ENCODE results near the gene FSD1. TPM values are rescaled to one million over a fixed set of nuclear protein-coding genes. Genes with fewer than 3 reads are reported as not detected.

The FSD1 gene
- total RNA-seq, 2 experiments from 2014 or later, result 19.8 to 23.2 TPM

DNA sequence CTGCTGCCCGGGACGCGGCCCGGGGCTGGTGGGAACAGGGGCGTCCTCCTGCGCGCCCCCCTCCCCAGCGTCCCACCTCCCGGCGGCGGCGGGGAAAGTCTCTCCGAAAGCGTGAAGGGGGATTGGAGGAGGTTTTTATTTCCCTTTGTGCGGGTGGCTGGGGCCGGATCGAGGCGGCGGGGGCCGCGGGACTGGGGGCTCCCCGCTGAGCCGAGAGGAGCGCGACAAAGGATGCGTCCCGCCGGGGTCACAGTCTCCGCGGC is 25.2 kb upstream of the FSD1 start:
- no peak for TF ChIP-seq CTCF (conservative IDR thresholded peaks at IDR 0.05; ENCODE audit: low read length)
- TF ChIP-seq EZH2phosphoT487 (IDR thresholded peaks at IDR 0.05; ENCODE audit: borderline replicate concordance, low read depth, low read length), result no peak
- no peak overlapping the region for H3K4me3 ChIP-seq (ENCODE audit: low read depth, low read length, poor library complexity, severe bottlenecking)
- H3K79me2 ChIP-seq (ENCODE audit: insufficient read depth, low read depth, low read length), result no peaks in the 10 kb centered on the region
- H4K20me1 ChIP-seq (ENCODE audit: insufficient read depth, low read length), result no peaks in the 10 kb centered on the region
- intact Hi-C loops (cut with micrococcal nuclease; ENCODE audit: unreplicated experiment), result no loop called here
- no peaks in the 10 kb centered on the region for H3K9me3 ChIP-seq (ENCODE audit: low read length)
- no peak overlapping the region for H3K27ac ChIP-seq (ENCODE audit: low read depth, low read length, poor library complexity, severe bottlenecking)
- no peaks in the 10 kb centered on the region for H3K4me1 ChIP-seq (ENCODE audit: insufficient read depth, low read length, poor library complexity, severe bottlenecking)
- ChIA-PET CTCF (ENCODE audit: unreplicated experiment) (no interaction called here), POLR2A (no interaction called here)
- no peak overlapping the region for H2AFZ ChIP-seq (ENCODE audit: low read length)
- DNase-seq (ENCODE audit: low spot score), result no peak
- no peak overlapping the region for H3K4me2 ChIP-seq (ENCODE audit: low read length)
- BruUV-seq (replicated peaks), result no TSS peak
- H3K9me2 ChIP-seq (ENCODE audit: insufficient read depth, low read length), result no peaks in the 10 kb centered on the region
- no peaks in the 10 kb centered on the region for H3K36me3 ChIP-seq (ENCODE audit: insufficient read depth, low read length)

- no peak overlapping the region for H3K4me2 ChIP-seq (ENCODE audit: low read length)
- no peaks in the 10 kb centered on the region for H4K20me1 ChIP-seq (ENCODE audit: insufficient read depth, low read length)
- H3K4me3 ChIP-seq (ENCODE audit: low read depth, low read length, poor library complexity, severe bottlenecking), result no peak overlapping the region
- H3K9me3 ChIP-seq (ENCODE audit: low read length), result no peaks in the 10 kb centered on the region
- ChIA-PET CTCF (ENCODE audit: unreplicated experiment) (no interaction called here), POLR2A (no interaction called here)
- no peak overlapping the region for H2AFZ ChIP-seq (ENCODE audit: low read length)
- H3K79me2 ChIP-seq (ENCODE audit: insufficient read depth, low read depth, low read length), result no peaks in the 10 kb centered on the region
- H3K36me3 ChIP-seq (ENCODE audit: insufficient read depth, low read length), result no peaks in the 10 kb centered on the region
- intact Hi-C loops (cut with micrococcal nuclease; ENCODE audit: unreplicated experiment), result no loop called here
- H3K27ac ChIP-seq (ENCODE audit: low read depth, low read length, poor library complexity, severe bottlenecking), result no peak overlapping the region
- no peak for DNase-seq (ENCODE audit: low spot score)
- no peaks in the 10 kb centered on the region for H3K4me1 ChIP-seq (ENCODE audit: insufficient read depth, low read length, poor library complexity, severe bottlenecking)
- H3K9me2 ChIP-seq (ENCODE audit: insufficient read depth, low read length), result no peaks in the 10 kb centered on the region
- no peak for TF ChIP-seq CTCF (conservative IDR thresholded peaks at IDR 0.05; ENCODE audit: low read length)
- no peak for TF ChIP-seq EZH2phosphoT487 (IDR thresholded peaks at IDR 0.05; ENCODE audit: borderline replicate concordance, low read depth, low read length)
- no TSS peak for BruUV-seq (replicated peaks)
Observed at GRCh38 chr19:4279530-4280422, 24.6 kb upstream of the FSD1 start.

GRCh38 chr19:4284176-4284958 is 20.0 kb upstream of the FSD1 start:
- Histone ChIP-seq H2AFZ (ENCODE audit: low read length) (no peak overlapping the region), H3K36me3 (ENCODE audit: insufficient read depth, low read length) (no peaks in the 10 kb centered on the region), H3K27ac (ENCODE audit: low read depth, low read length, poor library complexity, severe bottlenecking) (no peak overlapping the region), H3K9me3 (ENCODE audit: low read length) (no peaks in the 10 kb centered on the region), H4K20me1 (ENCODE audit: insufficient read depth, low read length) (no peaks in the 10 kb centered on the region), H3K4me1 (ENCODE audit: insufficient read depth, low read length, poor library complexity, severe bottlenecking) (no peaks in the 10 kb centered on the region), H3K9me2 (ENCODE audit: insufficient read depth, low read length) (no peaks in the 10 kb centered on the region), H3K4me2 (ENCODE audit: low read length) (no peak overlapping the region), H3K4me3 (ENCODE audit: low read depth, low read length, poor library complexity, severe bottlenecking) (no peak overlapping the region), H3K79me2 (ENCODE audit: insufficient read depth, low read depth, low read length) (no peaks in the 10 kb centered on the region)
- intact Hi-C loops (cut with micrococcal nuclease; ENCODE audit: unreplicated experiment), result no loop called here
- DNase-seq (ENCODE audit: low spot score), result peak; percentile 64
- no peak for TF ChIP-seq CTCF (conservative IDR thresholded peaks at IDR 0.05; ENCODE audit: low read length)
- no peak for TF ChIP-seq EZH2phosphoT487 (IDR thresholded peaks at IDR 0.05; ENCODE audit: borderline replicate concordance, low read depth, low read length)
- POLR2A ChIA-PET, result no interaction called here
- BruUV-seq (replicated peaks), result no TSS peak
- CTCF ChIA-PET (ENCODE audit: unreplicated experiment), result no interaction called here

All from OCI-LY7 (cell line).